GM18858 (cell line): Measurements from ENCODE around the gene DNAJB6.
"Not testable (repeated sequence)": the region's sequence is repeated elsewhere in the genome, so short reads cannot be mapped to it uniquely, and the experiment has no call there.

ENCODE experiments used
- ATAC-seq: cut with Tn5 transposase; IDR thresholded peaks from one replicate; pipeline ENCODE4 v1.9.1; 2021; ENCODE audit not compliant: unreplicated experiment

DNAJB6 gene

DNA sequence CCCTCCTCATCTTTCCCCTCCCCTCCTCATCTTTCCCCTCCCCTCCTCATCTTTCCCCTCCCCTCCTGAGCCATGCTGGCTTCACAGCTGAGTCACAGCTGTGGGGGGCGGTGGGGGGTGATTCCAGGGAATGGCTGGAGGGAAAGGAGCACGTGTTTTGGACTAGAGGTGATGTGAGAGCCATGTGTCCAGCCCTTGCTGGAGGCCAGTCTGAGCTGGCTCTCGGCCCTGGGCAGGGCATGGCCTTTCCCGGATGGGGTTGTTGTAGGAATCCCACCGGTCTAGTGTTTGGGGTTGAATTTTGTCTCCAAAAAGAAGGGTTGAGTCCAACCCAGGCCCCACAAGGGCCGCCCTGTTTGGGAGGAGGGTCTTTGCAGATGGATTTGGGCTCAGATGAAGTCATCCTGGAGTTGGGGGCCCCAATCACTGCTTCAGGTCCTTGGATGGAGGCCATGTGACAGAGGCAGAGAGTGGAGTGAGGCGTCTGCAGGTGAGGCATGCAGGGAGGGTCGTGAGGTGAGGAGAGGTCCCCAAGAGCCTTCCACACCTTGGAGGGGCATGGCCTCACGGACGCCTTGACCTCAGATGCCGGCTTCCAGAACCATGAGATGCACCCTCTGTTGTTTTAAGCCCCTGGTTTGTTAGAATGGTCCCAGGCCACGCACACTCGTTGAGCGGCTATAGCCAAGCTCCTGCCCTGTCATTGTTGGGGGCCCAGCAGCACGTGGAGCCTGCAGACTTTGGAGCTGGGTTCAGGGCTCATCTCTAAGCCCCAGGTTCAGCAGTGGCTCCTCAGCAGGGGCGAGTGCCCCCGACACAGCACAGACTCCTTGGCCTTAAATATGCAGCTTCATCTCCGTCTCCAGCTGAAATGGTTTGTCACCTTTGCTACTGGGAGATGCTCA is 101.6 kb downstream of the DNAJB6 start:
- no peak for ATAC-seq

- no peak for ATAC-seq
These were observed 102.3 kb downstream of the DNAJB6 start for GRCh38 chr7:157439149-157439548.

GRCh38 chr7:157439761-157440160 is 103.0 kb downstream of the DNAJB6 start:
- no peak for ATAC-seq

- no peak for ATAC-seq
These were observed 103.7 kb downstream of the DNAJB6 start for GRCh38 chr7:157440346-157441022.

- no peak for ATAC-seq
These were observed 104.2 kb downstream of the DNAJB6 start for GRCh38 chr7:157441023-157441399.

- no peak for ATAC-seq
These were observed 105.7 kb downstream of the DNAJB6 start for GRCh38 chr7:157442456-157442855.

DNA sequence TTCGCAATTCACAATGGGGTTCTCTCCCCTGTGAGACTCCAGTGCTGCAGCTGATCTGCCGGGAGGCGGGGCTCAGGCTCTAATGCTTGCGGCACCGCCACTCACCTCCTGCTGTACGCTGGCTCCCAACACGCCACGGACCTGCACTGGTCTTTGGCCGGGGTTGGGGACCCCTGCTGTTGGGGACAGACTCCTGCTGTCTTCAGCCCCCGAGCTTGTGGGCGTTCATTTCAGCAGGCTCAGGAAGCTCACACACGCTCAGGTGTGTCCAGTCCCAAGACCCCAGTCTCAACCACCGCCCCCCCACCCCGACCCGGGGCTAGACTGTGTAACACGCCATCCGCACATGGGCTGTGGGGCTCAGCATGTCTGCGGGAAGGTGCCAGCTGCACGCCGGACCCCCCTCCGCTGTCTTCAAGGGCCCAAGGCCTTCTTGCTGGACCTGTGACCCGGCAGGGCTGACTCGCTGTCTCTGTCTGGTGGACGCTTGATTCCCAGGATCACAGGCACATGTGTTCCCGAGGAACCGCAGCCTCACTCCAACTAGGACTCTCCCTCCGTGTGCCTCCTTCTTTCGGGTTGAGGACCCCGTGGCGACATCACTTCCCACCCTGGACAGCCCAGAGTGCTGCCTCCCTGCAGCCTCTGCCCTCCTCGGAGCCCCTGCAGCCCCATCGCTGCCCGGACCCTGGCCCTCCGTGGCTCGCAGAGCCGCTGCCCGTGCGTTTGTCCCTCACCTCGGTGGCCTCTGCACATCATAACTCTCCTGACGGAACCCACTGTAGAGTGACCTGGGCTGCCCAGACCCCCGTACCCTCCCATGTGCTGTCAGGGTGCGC is 106.4 kb downstream of the DNAJB6 start:
- ATAC-seq = no peak

DNA sequence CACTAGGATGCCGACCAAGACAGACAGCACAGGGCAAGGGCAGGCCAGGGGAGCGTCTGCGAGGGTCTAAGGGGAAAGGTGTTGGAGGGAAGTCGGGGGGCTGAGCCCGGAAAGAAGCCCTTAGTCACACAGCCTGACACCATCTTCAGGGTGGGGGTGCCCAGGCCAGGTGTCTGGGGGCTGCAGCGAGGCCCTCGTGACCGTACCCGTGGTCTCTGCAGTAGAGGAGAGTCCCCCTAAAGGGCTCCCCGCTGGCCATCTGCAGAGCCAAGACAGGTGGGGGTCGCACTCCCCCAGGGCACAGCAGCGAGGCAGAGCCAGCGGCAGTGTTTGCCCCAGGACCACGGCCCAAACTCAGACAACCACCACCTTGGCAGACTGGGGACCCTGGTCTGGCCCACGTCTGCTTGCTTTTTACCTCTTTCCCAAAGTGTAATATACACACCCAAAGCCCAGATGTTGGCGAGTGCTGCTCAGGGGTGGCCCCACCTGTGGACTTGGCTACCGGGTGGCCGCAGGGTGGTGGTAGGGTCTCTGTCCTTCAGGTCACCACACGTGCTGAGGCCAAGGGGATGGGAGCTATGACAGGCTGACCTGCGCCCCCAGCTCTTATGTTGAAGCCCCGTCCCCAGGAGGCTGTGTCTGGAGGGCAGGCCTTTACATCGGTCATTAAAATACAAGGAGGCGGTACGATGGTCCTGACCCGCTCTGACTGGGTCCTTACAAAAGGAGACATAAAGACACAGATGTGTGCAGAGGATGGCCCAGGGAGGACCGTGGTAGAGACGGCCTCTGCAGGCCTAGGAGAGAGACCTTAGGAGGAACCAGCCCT is 107.4 kb downstream of the DNAJB6 start:
- ATAC-seq = no peak

DNA sequence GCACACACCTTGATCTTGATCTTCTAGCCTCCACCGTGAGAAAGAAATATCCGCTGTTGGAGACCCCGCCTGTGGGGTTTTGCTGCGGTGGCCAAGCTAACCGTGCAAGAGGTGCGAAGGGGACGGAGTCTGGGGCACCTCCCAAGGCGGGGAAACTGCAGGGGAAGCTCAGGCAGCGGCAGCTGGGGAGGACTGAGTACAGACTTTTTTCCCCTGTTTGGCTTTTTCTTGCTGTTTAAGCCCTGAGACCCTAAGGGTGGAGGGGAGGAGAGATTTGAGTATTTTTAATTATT is 108.0 kb downstream of the DNAJB6 start:
- ATAC-seq = no peak

GRCh38 chr7:157445246-157445955 is 108.6 kb downstream of the DNAJB6 start:
- no peak for ATAC-seq

DNA sequence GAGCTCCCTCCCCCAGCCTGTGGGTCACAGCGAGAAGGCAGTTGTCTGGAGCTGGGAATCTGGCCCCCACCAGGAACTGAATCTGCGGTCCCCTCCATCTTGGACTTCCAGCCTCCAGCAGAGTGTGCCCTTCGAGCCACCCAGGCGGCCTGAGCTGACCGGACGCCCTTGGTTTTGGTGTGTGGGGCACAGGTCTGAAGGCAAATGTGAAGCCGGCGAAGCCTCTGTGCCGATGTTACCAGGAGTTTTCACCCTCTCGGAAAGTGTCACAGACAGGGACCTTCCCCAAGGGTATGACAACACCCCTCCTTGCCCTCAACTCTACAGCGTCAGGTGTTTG is 109.1 kb downstream of the DNAJB6 start:
- ATAC-seq = no peak

GRCh38 chr7:157446322-157446721 is 109.5 kb downstream of the DNAJB6 start:
- no peak for ATAC-seq

GRCh38 chr7:157454003-157454402 is 117.2 kb downstream of the DNAJB6 start:
- ATAC-seq = not testable (repeated sequence)

DNA sequence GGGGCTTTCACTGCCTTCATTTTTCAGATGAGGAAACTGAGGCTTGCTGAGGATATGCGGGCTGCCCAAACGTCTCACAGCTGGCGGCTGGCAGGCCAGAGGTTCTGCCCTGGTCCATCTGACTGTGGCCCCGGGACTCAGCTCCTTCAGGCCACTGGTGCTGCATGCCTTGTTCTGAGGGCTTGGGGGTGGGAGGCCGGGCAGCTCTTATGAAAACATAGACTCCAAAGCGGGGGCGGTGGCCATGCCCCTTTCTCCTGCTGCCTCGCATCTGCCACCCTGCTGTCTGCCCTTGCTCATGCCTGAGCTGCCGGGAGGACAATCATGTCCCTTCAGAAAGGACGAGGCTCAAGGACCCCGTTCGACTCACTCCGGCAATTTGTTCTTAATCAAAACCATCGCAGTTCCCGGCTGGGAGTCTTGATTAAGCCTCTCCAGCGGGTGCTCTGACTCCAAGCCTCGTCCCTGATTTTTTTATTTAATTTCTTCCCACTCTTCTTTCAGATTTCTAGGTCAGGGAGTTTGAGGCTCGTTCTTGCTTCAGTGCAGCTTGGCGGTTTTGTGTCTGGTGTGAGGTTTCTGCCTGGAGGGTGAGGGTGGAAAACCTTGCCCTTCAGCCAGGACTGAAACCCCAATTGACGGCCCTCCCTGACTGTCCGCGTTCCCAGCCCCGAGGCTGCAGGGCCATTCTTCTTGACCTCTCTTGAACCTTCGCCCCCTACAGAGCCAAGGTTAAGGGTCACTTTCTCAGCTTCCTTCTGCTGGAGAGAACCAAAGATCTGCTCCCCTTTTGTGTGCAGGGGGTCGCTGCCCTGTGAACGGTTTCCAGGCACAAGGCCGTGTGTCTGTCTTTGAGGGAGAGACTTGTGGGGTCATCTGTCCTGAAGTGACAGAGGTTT is 120.8 kb downstream of the DNAJB6 start:
- no peak for ATAC-seq

GRCh38 chr7:157458254-157458633 is 121.4 kb downstream of the DNAJB6 start:
- ATAC-seq = no peak

GRCh38 chr7:157459966-157460365 is 123.2 kb downstream of the DNAJB6 start:
- ATAC-seq = no peak

- no peak for ATAC-seq
These were observed 123.9 kb downstream of the DNAJB6 start for GRCh38 chr7:157460721-157461120.

DNA sequence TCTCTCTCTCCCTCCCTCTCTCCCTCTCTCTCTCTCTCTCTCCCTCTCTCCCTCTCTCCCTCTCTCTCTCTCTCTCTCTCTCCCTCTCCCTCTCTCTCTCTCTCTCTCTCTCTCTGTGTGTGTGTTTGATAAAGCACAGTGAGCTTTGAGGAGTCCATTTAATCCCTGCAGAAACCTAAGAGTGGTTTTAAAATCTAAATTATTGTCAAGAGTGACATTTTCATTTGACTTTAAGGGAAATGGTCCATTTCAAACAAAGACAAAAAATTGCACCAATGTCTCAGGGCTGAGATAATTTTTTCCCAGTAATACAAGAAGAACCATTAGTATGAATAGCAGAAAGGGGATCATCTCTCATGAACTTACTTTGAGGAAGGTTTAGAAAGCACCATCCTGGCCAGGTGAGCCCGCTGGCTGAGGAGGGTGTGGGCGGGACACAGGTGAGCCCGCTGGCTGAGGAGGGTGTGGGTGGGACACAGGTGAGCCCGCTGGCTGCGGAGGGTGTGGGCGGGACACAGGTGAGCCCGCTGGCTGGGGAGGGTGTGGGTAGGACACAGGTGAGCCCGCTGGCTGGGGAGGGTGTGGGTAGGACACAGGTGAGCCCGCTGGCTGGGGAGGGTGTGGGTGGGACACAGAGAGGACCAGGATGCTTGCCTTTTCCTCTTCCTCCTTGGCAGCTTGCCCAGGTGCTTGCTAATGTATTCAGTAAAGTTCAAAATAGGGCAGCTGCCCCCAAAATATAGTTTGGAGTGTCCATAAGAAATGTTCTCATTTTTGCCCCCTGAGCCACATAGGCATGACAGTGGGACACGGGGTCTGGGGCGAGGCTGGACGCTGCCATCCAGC is 125.0 kb downstream of the DNAJB6 start:
- ATAC-seq = no peak

GRCh38 chr7:157462419-157462771 is 125.6 kb downstream of the DNAJB6 start:
- no peak for ATAC-seq
